RWPE2 (cell line): ENCODE data around the gene CTDP1.

Experiments
- ATAC-seq: fragments of 200-7000 bp; cut with Tn5 transposase; 3 replicates; pipeline ENCODE4 v1.9.1; 2021; ENCODE audit warnings: low read depth
- DNase-seq: peaks from one replicate; pipeline ENCODE4 v3.0.0-alpha.2; 2020; ENCODE audit warnings: low spot score
- H3K27ac ChIP-seq: fragments of 450-650 bp; 2 replicates; pipeline ENCODE4 v1.5.1; 2017; ENCODE audit warnings: mild to moderate bottlenecking; ENCODE audit not compliant: poor library complexity, severe bottlenecking
- H3K27me3 ChIP-seq: fragments of 250-450 bp; sonication (Bioruptor Pico); 2 replicates; pipeline ENCODE4 v1.5.1; 2021; ENCODE audit warnings: mild to moderate bottlenecking, moderate library complexity; ENCODE audit not compliant: insufficient read depth, poor library complexity, severe bottlenecking
- H3K36me3 ChIP-seq: fragments of 250-450 bp; sonication (Bioruptor Pico); 2 replicates; pipeline ENCODE4 v1.5.1; 2020; ENCODE audit warnings: low read depth, mild to moderate bottlenecking, moderate library complexity
- H3K4me1 ChIP-seq: fragments of 250-450 bp; sonication (Bioruptor Pico); 2 replicates; pipeline ENCODE4 v1.5.1; 2021; ENCODE audit warnings: mild to moderate bottlenecking, moderate library complexity; ENCODE audit not compliant: insufficient read depth, poor library complexity, severe bottlenecking
- H3K4me3 ChIP-seq: fragments of 250-450 bp; sonication (Bioruptor Pico); 2 replicates; pipeline ENCODE4 v1.5.1; 2021; ENCODE audit warnings: mild to moderate bottlenecking, moderate library complexity; ENCODE audit not compliant: severe bottlenecking
- H3K9me3 ChIP-seq: fragments of 250-450 bp; sonication (Bioruptor Pico); 2 replicates; pipeline ENCODE4 v1.5.1; 2021; ENCODE audit warnings: mild to moderate bottlenecking, moderate library complexity; ENCODE audit not compliant: severe bottlenecking
- CTCF ChIP-seq: fragments of 450-650 bp; IDR thresholded peaks from one replicate; pipeline ENCODE4 v1.5.1; 2017; ENCODE audit warnings: mild to moderate bottlenecking, moderate library complexity; ENCODE audit not compliant: poor library complexity, severe bottlenecking

CTDP1 gene

DNA sequence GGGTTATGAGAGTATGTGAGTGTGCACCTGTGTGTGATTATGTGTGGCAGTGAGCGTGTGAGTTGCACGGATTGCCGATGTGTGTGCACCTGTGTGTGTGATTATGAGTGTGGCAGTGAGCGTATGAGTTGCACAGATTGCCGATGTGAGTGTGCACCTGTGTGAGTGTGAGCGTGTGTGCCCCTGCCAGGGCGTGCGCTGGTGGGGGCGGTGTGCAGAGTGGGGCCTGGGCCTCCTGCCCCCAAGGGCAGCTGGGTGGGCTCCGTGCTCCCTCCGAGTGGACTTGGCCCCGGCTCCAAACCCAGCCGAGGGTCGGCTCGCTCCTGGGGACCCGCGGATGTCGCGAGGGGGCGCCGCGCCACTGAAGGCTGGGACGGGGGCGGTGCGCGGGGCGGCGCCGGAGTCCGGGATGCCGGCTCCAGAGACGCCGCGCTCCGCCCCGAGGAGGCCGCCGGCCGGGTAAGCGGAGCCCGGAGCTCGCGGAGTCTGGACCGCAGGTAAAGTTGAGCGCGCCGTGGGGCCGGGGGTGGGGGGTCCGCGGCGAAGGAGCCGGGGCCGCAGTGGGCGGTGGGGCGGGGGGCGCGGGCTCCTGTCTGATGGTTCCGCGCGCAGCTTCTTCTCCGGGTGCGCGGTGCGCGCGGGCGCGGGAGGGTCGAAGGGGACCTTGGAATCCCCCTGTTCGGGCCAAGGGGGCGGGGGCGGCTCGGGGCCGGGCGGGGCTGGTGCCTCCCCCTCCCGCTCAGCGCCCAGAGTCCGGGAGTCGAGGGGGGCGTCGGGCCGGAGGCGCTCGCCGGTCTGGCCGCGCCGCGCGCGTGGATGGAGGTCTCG, 118.1 kb downstream of the CTDP1 start, which contains the start of gene KCNG2:
KCNG2 (plus strand) TSS at position 421 of the 828 bp plus-strand sequence. CDS start 65,730 bp downstream, outside the sequence.
- Histone ChIP-seq H3K9me3 (no peaks in the 10 kb centered on the region), H3K4me1 (peaks cover 4% of the 10 kb centered on the region), H3K36me3 (no peaks in the 10 kb centered on the region), H3K4me3 (peak within 1 kb of the TSS; percentile 26), H3K27ac (no peak within 1 kb of the TSS), H3K27me3 (peaks cover 37% of the 10 kb centered on the region)
- peak; percentile 42 for TF ChIP-seq CTCF
- DNase-seq (no peak), ATAC-seq (peak; percentile 60; the same call in 2 of the 3 replicates)

DNA sequence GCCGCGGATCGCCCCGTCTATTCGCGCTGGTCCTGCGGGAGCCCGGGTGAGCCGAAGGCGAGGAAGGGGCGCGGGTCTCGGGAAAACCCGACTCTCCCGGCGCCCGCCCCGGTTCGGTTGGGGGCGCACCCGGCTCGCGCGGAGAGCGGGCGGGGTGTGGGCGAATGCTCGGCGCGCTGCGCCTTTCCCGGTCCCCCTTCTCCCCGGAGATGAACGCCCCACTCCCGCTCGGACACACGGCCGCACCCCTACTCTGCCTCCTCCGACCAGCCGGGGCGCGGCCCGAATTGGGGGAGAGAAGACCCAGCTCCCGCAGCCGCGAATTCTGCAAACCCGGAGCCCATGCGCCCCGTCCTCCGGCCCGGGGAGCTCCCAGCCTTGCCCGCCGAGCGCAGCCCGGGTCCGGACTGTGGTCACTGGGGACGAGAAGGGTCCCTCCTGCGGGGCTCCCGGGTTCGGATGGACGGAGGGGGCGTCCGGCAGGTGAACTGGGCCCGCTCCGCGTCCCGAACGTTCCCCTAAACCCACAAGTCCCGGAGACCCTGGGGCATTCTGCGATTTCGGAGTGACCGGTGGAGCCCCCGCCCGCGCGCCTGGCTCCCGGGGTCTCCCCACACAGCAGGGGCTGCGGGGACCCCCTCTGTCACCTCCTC, 118.9 kb downstream of the CTDP1 start:
- Histone ChIP-seq H3K36me3 (no peaks in the 10 kb centered on the region), H3K4me1 (peaks cover 4% of the 10 kb centered on the region), H3K9me3 (no peaks in the 10 kb centered on the region), H3K27me3 (peaks cover 37% of the 10 kb centered on the region), H3K4me3 (peak overlapping the region; percentile 26), H3K27ac (no peak overlapping the region)
- ATAC-seq = peak; percentile 15; the same call in 1 of the 3 replicates
- DNase-seq = no peak
- no peak for TF ChIP-seq CTCF

DNA sequence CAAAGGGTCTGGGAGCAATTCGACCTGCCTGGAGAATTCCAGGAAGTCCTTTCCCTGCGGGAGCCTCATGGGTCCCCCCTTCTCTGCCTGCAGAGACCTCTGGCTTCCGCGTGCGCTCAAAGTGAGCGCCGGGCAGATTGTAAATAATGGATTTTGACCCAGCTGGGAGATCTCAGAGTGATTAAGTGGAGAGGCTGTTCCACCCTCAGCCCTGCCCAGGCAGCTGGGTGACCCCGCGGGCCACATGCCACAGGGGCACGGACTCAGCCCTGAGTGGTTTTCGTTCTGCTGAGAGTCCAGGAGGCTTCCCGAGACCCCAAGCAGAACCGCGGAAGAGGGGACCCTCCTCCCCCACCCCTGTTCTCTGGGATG, 119.4 kb downstream of the CTDP1 start:
- Histone ChIP-seq H3K27me3 (peaks cover 37% of the 10 kb centered on the region), H3K27ac (no peak overlapping the region), H3K36me3 (no peaks in the 10 kb centered on the region), H3K4me3 (peak overlapping the region; percentile 26), H3K4me1 (peaks cover 4% of the 10 kb centered on the region), H3K9me3 (no peaks in the 10 kb centered on the region)
- TF ChIP-seq CTCF = no peak
- DNase-seq (no peak), ATAC-seq (no peak)

- H3K36me3 ChIP-seq = no peaks in the 10 kb centered on the region
- H3K27ac ChIP-seq = no peak overlapping the region
- peak; percentile 64 for DNase-seq
- no peak for TF ChIP-seq CTCF
- H3K4me3 ChIP-seq = no peak overlapping the region
- ATAC-seq = no peak
- peaks cover 37% of the 10 kb centered on the region for H3K27me3 ChIP-seq
- H3K4me1 ChIP-seq = peaks cover 4% of the 10 kb centered on the region
- no peaks in the 10 kb centered on the region for H3K9me3 ChIP-seq
These were observed 120.2 kb downstream of the CTDP1 start for GRCh38 chr18:79799619-79800370.
